NK-92 (cell line): ENCODE results near the gene RHBG.
"Not testable (repeated sequence)": the region's sequence is repeated elsewhere in the genome, so short reads cannot be mapped to it uniquely, and the experiment has no call there.

Experiments used
- DNase-seq: peaks from one replicate; lab custom pipeline; 2025; ENCODE audit not compliant: unreplicated experiment; lab: John Stamatoyannopoulos, UW

RHBG gene

DNA sequence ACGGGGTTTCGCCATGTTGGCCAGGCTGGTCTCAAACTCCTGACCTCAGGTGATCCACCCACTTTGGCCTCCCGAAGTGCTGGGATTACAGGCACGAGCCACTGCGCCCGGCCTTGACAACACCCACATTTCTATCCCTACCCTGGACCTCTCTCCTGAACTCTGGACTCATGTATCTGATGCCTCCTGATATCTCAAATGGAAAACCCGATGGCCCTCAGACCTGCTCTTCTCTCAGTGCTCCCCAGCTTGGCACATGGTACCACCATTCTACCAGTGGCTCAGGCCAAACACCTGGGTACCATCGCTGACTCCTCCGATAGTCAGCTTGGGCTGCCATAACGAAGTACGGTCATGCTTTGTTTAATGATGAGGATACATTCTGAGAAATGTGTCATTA is 8.5 kb upstream of the RHBG start:
- no peak for DNase-seq

DNA sequence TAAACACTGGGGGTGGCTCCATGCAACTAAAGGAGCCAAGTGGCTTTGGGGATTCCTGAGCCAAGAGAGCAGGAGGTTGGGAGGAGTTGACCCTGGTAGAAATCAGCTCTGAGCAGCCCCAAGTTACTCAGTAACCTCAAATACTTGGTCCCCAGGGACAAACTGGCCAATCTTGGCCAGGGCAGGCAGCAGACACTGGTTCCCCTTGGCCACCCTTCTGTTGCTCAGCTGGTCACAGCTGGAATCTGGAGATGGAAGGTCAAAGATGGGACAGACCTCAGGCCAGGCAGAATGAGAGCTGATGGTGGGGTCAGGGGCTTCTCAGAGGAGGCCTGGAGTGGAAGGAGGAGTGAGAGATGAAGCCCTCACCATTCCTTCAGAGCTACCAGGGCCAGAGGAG is 3.3 kb upstream of the RHBG start:
- DNase-seq = no peak

DNA sequence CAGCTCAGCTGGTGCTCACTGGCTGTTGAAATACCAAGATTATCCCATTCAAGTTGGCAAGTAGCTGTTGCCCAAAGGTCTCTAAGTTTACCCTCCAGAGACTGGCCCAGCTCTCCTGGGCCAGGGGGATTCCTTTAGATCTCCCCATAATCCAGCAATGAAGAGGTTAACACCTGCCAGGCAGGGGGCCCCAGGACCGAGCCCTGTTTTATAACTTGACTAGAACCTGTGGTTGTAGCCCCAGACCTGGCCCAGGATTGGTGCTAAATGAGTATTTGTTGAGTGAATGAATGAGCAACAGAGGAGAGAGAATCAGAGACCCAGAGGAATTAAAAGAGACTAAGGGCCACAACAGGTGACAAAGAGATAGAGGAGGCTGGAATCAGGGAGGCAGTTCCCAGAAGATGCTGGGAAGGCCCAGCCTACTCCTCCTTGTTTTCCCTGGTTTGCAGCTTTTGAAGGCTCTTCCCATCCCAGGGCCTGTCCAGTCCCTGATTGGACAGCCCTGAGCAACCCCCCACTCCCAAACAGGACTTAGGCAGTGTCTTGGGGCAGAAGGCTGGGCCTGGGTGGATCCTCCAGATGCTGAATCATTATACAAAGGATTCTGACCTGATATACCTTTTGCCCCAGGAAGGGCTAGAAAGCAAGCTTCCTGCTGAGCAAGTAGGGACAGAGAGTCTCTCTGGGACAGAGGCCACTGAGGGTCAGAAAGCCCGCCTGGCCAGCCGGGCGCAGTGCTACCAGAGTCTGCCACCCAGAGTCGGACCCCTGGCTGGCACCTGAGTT is 2.4 kb upstream of the RHBG start:
- no peak for DNase-seq

DNA sequence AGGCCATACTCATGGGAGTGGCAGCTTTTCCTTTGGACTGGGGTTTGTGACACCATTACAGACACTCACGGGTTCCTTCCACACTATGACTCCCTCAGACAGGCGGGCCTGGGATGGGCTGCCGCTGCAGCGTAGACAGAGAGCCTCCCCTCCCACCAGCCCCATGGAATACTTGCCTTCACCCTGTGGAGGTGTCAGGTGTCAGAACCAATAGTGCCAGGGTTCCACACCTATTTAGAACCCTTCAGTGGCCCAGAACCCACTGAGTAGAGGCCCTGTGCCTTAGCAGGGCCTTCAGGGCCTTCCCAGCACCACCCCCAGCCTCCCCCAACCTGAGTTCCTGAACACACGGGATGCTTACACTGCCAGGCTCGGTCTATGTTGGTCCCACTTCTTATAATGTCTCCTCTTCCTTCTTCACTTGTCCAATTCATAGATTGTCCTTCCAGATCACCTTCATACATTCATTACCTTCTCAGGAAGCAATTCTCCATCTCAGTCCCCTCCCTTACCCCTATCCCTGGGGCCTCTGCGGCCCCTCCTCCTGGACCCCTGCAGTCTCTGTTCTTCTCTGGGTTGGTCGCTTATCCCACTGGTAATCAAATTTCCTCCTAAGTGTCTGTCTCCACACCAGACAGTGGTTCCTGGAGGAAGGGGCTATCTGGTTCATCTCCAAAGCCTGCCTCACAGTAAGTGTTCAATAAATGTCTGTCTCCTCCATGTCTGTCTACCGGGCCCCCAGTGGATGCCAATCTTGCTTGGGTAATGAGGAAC is 1.4 kb upstream of the RHBG start:
- no peak for DNase-seq

DNA sequence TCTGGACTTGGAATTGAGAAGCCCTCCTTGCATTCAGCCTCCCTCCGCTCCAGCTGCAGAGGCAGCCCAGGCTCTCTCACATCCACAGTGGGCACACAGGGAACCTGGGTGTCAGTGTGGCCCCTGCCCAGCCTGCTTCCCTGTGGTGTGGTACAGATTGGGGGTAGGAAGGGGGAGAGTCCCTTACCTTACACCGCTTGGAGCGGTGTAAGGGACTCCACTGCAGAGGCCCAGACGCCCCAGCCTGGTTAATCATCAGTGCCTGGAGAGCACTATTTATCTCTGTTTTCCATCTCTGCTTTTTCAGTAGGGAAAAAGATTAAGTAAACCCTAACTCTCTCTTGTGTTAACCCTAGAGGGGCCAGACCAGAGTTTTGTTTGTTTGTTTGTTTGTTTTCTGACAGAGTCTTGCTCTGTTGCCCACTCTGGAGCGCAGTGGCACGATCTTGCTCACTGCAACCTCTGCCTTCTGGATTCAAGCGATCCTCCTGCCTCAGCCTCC is 803 bp upstream of the RHBG start:
- no peak for DNase-seq

DNA sequence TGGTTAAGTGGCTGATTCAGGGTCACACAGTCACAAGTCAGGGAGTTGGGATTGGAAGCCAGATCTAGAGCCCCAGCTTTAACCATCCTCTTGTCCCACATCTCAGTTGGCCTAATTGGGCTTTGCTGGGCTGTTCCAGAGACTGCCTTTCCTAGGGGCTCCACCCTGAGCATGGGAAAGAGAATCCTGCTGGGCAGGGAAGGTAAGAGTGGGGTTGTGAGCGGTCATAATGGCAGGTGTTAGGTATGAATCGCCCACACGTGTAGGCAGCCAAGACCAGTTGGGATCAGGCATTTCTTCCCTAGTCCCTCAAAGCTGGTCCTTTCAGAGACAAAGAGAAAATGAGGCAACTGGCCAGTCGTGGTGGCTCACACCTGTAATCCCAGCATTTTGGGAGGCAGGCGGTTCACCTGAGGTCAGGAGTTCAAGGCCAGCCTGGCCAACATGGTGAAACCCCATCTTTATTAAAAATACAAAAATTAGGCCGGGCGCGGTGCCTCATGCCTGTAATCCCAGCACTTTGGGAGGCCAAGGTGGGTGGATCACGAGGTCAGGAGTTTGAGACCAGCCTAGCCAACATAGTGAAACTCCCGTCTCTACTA is 775 bp downstream of the RHBG start:
- not testable (repeated sequence) for DNase-seq

DNA sequence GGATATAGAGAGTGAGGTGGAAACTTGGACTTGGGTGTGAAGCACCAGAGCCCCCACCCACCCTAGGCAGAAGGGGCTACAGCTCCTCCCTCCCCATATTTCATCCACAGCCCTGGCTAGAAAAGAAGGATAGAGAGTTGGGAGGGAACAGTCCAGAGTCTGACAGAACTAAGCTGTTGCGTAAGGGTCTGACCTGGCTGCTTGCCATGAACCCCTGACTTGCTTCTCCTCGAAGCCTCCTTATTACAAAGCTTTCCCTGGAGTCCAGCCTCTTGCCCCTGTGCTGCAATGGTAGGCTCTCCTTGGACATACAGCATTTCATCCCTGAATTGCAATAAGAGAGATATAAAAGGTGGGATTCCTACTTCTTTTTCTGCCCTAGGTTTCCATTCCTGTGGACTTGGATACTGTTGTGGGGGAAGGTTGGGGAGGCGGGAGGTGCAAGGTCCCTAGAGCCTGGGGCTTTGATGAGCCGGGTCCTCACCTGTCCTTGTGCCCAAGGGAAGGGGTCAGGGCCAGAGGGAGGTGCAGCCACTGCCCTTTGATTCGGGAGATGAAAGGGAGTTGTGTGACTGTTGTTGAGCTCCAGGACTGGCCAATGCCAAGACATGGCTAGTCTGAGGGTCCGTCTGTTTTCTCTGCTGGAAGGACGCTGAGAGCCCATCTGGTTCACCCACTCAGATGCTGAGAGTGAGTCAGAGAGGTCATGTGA is 2.7 kb downstream of the RHBG start:
- no peak for DNase-seq

DNA sequence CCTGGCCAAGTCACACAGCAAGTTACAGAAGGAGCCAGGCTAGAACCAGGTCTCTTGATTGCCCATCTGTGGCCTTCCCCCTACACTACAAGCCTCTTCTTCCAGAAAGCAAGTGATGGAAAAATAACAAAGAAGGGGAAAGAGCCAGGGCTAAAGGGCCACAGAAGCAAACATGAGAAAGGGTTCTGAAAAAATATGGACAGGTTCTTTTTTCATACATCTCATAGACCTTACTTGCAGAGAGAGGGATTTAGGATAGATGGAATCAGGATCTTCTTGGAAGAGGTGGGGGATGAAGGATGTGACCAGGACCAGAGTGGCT is 3.2 kb downstream of the RHBG start:
- DNase-seq = no peak

DNA sequence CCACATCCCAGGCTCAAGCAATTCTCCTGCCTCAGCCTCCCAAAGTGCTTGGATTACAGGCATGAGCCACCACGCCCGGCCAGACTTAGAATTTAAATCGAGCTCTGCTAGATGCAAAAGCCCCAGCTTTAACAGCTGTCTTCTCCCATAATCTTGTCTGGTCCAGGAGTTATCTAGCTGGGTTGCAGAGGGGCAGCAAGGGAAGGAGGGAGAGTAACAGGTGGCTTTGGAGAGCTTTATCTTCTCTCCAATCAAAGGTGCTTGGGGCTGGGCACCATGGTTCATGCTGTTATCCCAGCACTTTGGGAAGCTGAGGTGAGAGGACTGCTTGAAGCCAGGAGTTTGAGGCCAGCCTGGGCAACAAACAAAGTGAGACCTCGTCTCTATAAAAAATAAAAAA is 3.9 kb downstream of the RHBG start:
- DNase-seq = no peak

DNA sequence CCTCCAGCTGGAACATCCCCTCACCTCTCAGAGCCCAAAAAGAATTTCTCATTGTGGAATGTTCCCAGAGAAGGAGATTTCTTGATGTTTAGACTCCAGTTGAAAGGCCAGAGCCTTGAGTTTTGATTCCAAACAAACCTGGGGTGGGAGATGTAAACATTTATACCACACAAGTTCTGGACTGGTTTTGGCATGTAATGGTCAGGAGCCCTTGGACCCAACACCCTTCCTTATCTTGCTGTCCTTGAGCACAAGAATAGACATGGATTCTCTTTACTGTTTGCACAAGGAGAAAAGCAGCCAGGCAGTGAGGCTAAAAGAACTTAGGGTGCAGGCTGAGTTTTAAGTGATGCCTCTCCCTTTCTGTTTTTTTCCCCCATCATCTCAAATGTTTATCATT is 4.5 kb downstream of the RHBG start:
- no peak for DNase-seq

DNA sequence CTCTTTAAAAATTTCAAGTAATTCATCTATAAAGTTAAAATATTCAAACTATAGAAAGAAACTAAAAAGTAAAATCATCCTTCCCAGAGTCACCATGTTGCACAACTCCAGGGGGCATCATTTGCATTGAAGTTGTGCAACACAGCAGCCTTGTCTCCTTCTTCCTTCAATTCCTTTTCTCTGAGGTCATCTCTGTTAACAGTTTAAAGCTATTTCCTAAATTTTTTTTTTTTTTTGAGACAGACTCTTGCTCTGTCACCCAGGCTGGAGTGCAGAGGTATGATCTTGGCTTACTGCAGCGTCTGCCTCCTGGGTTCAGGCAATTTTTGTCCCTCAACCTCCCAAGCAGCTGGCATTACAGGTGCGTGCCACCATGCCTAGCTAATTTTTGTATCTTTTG is 7.1 kb downstream of the RHBG start:
- no peak for DNase-seq

DNA sequence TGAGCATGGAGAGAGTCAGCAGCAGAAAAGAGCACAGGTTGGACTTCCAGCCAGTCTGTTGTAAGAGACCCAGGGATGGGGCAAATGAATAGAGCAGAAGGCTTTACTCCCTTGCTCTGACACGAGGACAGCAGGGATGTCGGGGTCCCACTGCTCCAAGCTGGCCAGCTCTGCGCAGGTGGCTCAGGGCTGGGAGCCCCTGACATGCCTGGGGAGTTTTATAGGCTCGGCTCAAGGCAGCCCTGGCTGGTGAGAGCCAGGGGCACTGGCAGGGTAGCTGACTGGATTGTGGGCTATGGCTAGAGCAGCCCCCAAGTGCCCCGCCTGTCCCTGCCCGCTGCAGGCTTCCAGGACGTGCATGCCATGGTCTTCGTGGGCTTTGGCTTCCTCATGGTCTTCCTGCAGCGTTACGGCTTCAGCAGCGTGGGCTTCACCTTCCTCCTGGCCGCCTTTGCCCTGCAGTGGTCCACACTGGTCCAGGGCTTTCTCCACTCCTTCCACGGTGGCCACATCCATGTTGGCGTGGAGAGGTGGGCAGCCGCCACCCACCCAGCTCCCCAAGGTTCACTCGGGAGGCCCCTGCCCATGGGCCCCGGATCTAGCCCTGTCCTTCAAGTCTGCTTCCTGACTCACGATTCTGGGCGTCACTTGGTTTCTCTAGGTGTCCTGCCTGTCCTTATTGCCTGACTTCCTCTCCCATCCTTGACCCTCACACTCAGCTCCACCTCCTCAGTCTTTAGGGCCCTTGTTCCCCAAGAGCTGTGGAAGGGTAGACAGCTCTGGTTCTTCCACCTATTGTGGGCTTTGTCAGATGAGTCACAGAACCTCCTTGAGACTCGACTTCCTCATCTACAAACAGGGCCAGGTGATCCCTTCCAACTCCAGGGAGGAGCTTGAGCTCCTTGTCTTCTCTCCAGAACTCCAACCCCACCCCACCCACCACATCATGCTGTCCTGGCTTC is 8.2 kb downstream of the RHBG start:
- DNase-seq = no peak

DNA sequence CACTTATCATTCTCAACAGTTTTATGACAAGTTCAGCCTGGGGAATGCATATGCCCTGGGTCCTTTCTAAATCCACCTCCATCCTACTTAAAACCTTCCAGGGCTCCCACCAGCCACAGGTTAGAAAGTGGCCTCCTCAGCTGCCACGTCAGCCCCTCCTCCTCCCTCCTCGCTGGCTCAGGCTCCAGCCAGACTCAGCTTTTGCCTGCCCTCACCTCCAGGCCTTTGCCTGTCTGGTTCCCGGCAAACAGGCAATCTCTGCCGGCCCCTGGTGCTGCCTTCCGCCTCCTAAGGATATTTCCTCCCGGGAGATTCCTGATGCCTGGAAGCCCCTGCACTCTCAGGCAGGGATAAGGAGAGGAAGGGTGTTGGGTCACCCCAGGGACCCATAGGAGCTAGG is 9.5 kb downstream of the RHBG start:
- no peak for DNase-seq

DNA sequence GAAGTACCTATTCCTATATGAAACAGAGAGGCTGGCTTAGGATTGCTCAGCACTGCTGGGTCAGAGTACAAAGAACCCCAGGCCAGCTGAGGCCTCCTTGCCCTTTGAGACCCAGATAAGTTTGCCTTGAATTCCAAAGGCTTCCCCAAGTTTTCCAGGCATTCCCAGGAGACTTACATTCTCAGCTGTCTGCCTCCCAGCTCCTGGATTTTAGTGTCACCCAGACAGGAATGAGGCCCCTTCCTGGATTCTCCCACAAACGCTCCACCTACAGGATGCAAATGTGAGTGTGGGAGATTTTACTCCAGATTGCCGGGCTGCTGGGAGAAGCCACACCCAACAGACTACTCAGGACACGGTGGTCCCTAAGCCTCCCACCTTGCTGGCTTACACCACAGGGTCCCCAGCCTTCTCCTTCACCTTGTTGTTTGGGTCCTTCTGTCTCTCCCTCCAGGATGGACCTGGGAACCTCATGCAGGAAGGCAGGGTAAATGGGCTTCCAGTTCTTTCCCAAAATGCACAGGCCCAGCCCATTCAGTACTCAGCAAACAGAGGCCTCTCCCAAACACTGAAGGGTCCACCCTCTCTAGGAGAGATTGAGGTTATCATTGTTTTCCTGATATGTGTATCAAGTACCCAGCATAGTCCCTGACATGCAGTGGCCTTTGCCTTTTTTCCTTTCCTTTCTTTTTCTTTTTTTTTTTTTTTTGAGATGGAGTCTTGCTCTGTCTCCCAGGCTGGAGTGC is 10.6 kb downstream of the RHBG start:
- DNase-seq = no peak

DNA sequence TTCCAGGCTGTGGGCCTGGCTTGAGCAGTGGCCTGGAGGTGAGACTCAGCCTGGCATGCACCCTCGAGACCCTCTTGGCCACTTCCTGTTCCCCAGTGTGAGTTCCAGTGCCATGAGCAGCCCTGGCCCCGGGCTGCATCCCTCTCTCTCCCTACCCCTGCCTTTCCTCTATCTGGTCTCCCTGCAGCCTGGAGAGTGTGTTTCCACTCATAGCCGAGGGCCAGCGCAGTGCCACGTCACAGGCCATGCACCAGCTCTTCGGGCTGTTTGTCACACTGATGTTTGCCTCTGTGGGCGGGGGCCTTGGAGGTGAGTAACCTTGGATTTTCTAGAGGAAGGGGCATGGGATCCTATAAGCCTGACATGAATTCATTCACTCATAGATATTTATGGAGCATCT is 13.6 kb downstream of the RHBG start:
- DNase-seq = no peak

DNA sequence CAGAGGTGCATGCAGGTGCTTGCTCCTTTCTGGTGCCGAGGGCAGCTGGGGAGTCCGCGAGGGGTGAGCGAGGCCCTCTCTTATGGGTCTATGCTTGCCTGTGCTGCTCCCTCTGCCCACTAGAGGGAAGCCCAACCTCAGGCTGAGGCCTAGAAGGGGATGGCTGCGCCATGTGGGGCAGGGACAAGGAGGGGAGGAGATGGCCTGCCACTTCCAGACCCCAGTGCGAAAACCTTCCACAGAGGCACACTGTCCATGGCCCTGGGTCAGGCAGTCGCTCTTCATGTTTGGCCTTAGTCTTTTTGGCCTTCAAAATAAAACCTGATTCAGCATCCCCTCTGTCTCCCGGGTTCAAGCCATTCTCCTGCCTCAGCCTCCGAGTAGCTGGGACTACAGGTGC is 14.0 kb downstream of the RHBG start:
- DNase-seq = no peak

DNA sequence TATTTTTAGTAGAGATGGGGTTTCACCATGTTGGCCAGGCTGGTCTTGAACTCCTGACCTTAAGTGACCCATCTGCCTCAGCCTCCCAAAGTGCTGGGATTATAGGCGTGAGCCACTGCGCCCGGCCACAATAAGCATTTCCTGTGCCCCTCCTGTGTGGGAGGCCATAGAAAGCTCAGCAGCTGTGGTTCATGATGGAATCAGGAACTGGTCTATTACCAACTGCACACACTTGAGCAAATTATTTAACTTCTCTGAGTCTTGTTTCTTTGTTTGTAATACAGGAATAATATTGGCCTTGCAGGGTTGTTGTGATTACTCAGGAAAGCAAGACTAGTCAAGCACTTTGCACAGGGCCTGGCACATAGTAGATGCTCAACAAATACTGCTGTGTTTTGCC is 15.0 kb downstream of the RHBG start:
- no peak for DNase-seq

DNA sequence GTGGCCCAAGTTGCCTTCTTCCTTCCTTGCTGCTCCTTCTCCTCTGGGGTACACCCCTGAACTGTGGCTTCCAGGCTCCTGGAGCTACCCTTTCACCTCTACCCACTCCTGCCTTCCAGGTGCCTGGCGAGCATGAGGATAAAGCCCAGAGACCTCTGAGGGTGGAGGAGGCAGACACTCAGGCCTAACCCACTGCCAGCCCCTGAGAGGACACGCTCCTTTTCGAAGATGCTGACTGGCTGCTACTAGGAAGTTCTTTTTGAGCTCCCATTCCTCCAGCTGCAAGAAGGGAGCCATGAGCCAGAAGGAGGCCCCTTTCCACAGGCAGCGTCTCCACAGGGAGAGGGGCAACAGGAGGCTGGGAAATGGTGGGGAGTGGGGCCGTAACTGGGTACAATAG is 15.6 kb downstream of the RHBG start:
- no peak for DNase-seq

DNA sequence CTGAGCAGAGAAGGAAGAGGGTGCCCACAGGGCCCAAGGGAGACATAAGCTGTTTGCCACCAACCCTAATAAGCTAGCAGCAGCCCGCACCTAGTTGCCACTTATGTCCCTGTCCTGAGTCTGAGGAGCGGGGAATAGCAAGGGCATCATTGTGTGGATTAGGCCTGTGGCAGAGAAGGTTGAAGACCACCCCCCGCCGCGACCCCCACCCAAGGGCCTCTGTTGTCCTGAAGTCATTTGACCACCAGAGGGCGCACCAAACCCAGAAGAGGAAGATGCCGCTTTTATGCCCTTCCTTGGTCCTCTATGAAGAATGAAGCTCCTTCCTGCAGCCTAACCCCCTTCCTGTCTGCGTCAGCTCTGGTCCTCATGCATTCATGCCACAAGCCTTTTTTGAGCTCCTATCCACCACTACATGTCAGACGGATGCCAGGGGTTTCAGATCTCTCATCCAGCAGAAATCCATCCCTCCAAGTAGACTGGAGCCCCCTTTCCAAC is 16.6 kb downstream of the RHBG start:
- peak; percentile 28 for DNase-seq
